H9 (cell line): ENCODE data around the gene ZBTB8A. TPM values are rescaled to one million over a fixed set of nuclear protein-coding genes. Genes with fewer than 3 reads are reported as not detected.
A peak's percentile ranks its signal among the peaks of the same experiment; 100 is the strongest.

Experiments
- DNase-seq: peaks from one replicate; pipeline ENCODE4 v3.0.0-alpha.2; 2017
- H2AFZ ChIP-seq: one replicate; pipeline ENCODE4 v1.6.1; 2013; ENCODE audit warnings: mild to moderate bottlenecking, low read length, control low read depth, moderate library complexity
- H2AK5ac ChIP-seq: 2 replicates; pipeline ENCODE4 v1.6.1; 2013; ENCODE audit warnings: low read length, control low read depth, mixed read lengths; ENCODE audit not compliant: insufficient read length
- H2BK120ac ChIP-seq: one replicate; pipeline ENCODE4 v1.6.1; 2013; ENCODE audit warnings: low read depth, mild to moderate bottlenecking, low read length, control low read depth, inconsistent platforms; ENCODE audit not compliant: poor library complexity, severe bottlenecking
- H2BK12ac ChIP-seq: 2 replicates; pipeline ENCODE4 v1.6.1; 2013; ENCODE audit warnings: low read length, control low read depth, mixed read lengths, low read depth; ENCODE audit not compliant: insufficient read length
- H2BK15ac ChIP-seq: 2 replicates; pipeline ENCODE4 v1.6.1; 2013; ENCODE audit warnings: low read depth, low read length, control low read depth
- H2BK20ac ChIP-seq: one replicate; pipeline ENCODE4 v1.6.1; 2013; ENCODE audit warnings: low read depth, mild to moderate bottlenecking, low read length, control low read depth, inconsistent platforms; ENCODE audit not compliant: poor library complexity, severe bottlenecking
- H2BK5ac ChIP-seq: 2 replicates; pipeline ENCODE4 v1.6.1; 2013; ENCODE audit warnings: low read length, control low read depth, mixed read lengths; ENCODE audit not compliant: insufficient read length
- H3K14ac ChIP-seq: 2 replicates; pipeline ENCODE4 v1.6.1; 2013; ENCODE audit warnings: low read length, control low read depth; ENCODE audit not compliant: insufficient read depth
- H3K18ac ChIP-seq: 2 replicates; pipeline ENCODE4 v1.6.1; 2013; ENCODE audit warnings: low read depth, mild to moderate bottlenecking, mixed read lengths, low read length, control low read depth; ENCODE audit not compliant: insufficient read length
- H3K23ac ChIP-seq: 2 replicates; pipeline ENCODE4 v1.6.1; 2013; ENCODE audit warnings: low read length, control low read depth, mixed read lengths, low read depth; ENCODE audit not compliant: insufficient read length
- H3K23me2 ChIP-seq: 2 replicates; pipeline ENCODE4 v1.6.1; 2013; ENCODE audit warnings: low read depth, mild to moderate bottlenecking, mixed read lengths, low read length, control low read depth; ENCODE audit not compliant: insufficient read length, poor library complexity, severe bottlenecking
- H3K27ac ChIP-seq: 2 replicates; pipeline ENCODE4 v1.5.1; 2013; ENCODE audit warnings: low read length, control low read depth, mixed read lengths, low read depth; ENCODE audit not compliant: insufficient read length
- H3K27me3 ChIP-seq: 2 replicates; pipeline ENCODE4 v1.6.1; 2013; ENCODE audit warnings: low read length, control low read depth, inconsistent platforms; ENCODE audit not compliant: insufficient read depth
- H3K4ac ChIP-seq: 2 replicates; pipeline ENCODE4 v1.6.1; 2013; ENCODE audit warnings: low read depth, mild to moderate bottlenecking, control low read depth, inconsistent platforms, low read length, moderate library complexity
- H3K4me1 ChIP-seq: 2 replicates; pipeline ENCODE4 v1.6.1; 2013; ENCODE audit warnings: low read length, control low read depth, inconsistent platforms; ENCODE audit not compliant: insufficient read depth
- H3K4me2 ChIP-seq: 2 replicates; pipeline ENCODE4 v1.6.1; 2013; ENCODE audit warnings: low read length, control low read depth, mixed read lengths; ENCODE audit not compliant: insufficient read length, insufficient read depth
- H3K56ac ChIP-seq: 2 replicates; pipeline ENCODE4 v1.6.1; 2013; ENCODE audit warnings: low read depth, mild to moderate bottlenecking, mixed read lengths, low read length, control low read depth; ENCODE audit not compliant: insufficient read length
- H3K79me1 ChIP-seq: 2 replicates; pipeline ENCODE4 v1.6.1; 2013; ENCODE audit warnings: low read depth, mild to moderate bottlenecking, moderate library complexity, low read length, control low read depth, inconsistent platforms; ENCODE audit not compliant: insufficient read depth, poor library complexity, severe bottlenecking
- H3K79me2 ChIP-seq: 2 replicates; pipeline ENCODE4 v1.6.1; 2013; ENCODE audit warnings: low read length, control low read depth, inconsistent platforms; ENCODE audit not compliant: insufficient read depth
- H3K9ac ChIP-seq: 2 replicates; pipeline ENCODE4 v1.6.1; 2013; ENCODE audit warnings: low read length, control low read depth, mixed read lengths; ENCODE audit not compliant: insufficient read length; ENCODE audit errors: extremely low read depth
- H3K9me3 ChIP-seq: one replicate; pipeline ENCODE4 v1.6.1; 2013; ENCODE audit warnings: low read depth, low read length, inconsistent platforms; ENCODE audit not compliant: control insufficient read depth
- H3T11ph ChIP-seq: one replicate; pipeline ENCODE4 v1.6.1; 2013; ENCODE audit warnings: mild to moderate bottlenecking, low read length, control low read depth, inconsistent platforms
- H4K20me1 ChIP-seq: one replicate; pipeline ENCODE4 v1.6.1; 2013; ENCODE audit not compliant: control insufficient read depth, insufficient read length, insufficient read depth
- H4K5ac ChIP-seq: 2 replicates; pipeline ENCODE4 v1.6.1; 2013; ENCODE audit warnings: low read depth, mild to moderate bottlenecking, mixed read lengths, low read length, control low read depth; ENCODE audit not compliant: insufficient read length
- H4K8ac ChIP-seq: replicated peaks from 2 replicates; pipeline ENCODE4 v1.6.1; 2013; ENCODE audit warnings: low read length, control low read depth, mixed read lengths, low read depth; ENCODE audit not compliant: insufficient read length
- H4K91ac ChIP-seq: 2 replicates; pipeline ENCODE4 v1.6.1; 2013; ENCODE audit warnings: low read depth, mild to moderate bottlenecking, moderate library complexity, mixed read lengths, low read length, control low read depth; ENCODE audit not compliant: insufficient read length
- H3K27ac Mint-ChIP-seq, 3 experiments: 2 replicates in 2 of 3; 3 replicates in 1 of 3; pipeline ENCODE4 v1.8.0; 2020 to 2021; ENCODE audit warnings: mixed read lengths in 3 of 3, mild to moderate bottlenecking in 1 of 3, moderate library complexity in 1 of 3
- H3K27me3 Mint-ChIP-seq: 2 replicates; pipeline ENCODE4 v1.8.0; 2021; ENCODE audit warnings: low read depth, mild to moderate bottlenecking, moderate library complexity, mixed read lengths
- H3K36me3 Mint-ChIP-seq, 3 experiments: 2 replicates in 2 of 3; 3 replicates in 1 of 3; pipeline ENCODE4 v1.8.0; 2020 to 2021; ENCODE audit warnings: low read depth in 3 of 3, mixed read lengths in 3 of 3; ENCODE audit not compliant: insufficient read depth in 1 of 3
- H3K4me1 Mint-ChIP-seq, 2 experiments: 2 replicates each; pipeline ENCODE4 v1.8.0; 2020; ENCODE audit warnings: mixed read lengths in 2 of 2
- H3K4me3 Mint-ChIP-seq, 2 experiments: 2 replicates in 1 of 2; 3 replicates in 1 of 2; pipeline ENCODE4 v1.8.0; 2020 to 2021; ENCODE audit warnings: mild to moderate bottlenecking in 2 of 2, mixed read lengths in 2 of 2, moderate library complexity in 1 of 2
- H3K9me3 Mint-ChIP-seq, 2 experiments: 2 replicates in 1 of 2; 3 replicates in 1 of 2; pipeline ENCODE4 v1.8.0; 2020; ENCODE audit warnings: mild to moderate bottlenecking in 2 of 2, mixed read lengths in 2 of 2, moderate library complexity in 1 of 2
- CTCF ChIP-seq: fragments of 200-600 bp; sonication (generic); conservative IDR thresholded peaks from 3 replicates; pipeline ENCODE4 v1.8.0; 2021; ENCODE audit warnings: antibody characterized with exemption, mild to moderate bottlenecking
- WGBS: extraction: QIAGEN DNeasy Blood & Tissue Kit; methylation state at CpG from one replicate; pipeline ENCODE4 v1.1.7; 2013; ENCODE audit warnings: missing lambda C conversion rate, low lambda C conversion rate, mixed read lengths; ENCODE audit not compliant: insufficient read length; ENCODE audit errors: extremely low coverage; 5-methylcytosine and 5-hydroxymethylcytosine counted together
- total RNA-seq: library from RNA; stranded (reverse); gene quantifications from 2 replicates; pipeline ENCODE4 v1.2.1, GENCODE V29; 2021

ZBTB8A gene
- total RNA-seq, 1 experiment from 2014 or later, result 11.3 TPM

- no CpG with 5 or more reads among the region's 3 CpGs for WGBS
- Histone ChIP-seq H4K5ac (no peak overlapping the region), H3K14ac (no peak overlapping the region), H3K23ac (no peak overlapping the region), H3K56ac (no peak overlapping the region), H2BK12ac (no peak overlapping the region), H2AFZ (no peak overlapping the region), H3K18ac (no peak overlapping the region), H4K20me1 (no peaks in the 10 kb centered on the region), H3K4me2 (peak overlapping the region; percentile 93), H3K4me1 (peaks cover 2% of the 10 kb centered on the region; the same call in 1 of the 2 replicates), H2BK5ac (no peak overlapping the region), H4K91ac (no peak overlapping the region), H3K23me2 (peaks cover 12% of the 10 kb centered on the region), H3K79me2 (peaks cover 3% of the 10 kb centered on the region; the same call in 1 of the 2 replicates), H4K8ac (no peak overlapping the region), H2BK15ac (no peak overlapping the region), H2AK5ac (no peak overlapping the region), H3K79me1 (no peaks in the 10 kb centered on the region), H2BK120ac (no peak overlapping the region), H2BK20ac (no peak overlapping the region), H3K9ac (peak overlapping the region; percentile 55), H3K27me3 (peaks cover 4% of the 10 kb centered on the region; the same call in 1 of the 2 replicates), H3T11ph (no peak overlapping the region), H3K4ac (no peak overlapping the region), H3K9me3 (no peaks in the 10 kb centered on the region), H3K27ac (no peak overlapping the region)
- Mint-ChIP-seq H3K27ac (no peak overlapping the region), H3K27me3 (peaks cover 2% of the 10 kb centered on the region), H3K9me3 (peaks cover 0 to 3% of the 10 kb centered on the region in 2 experiments; a peak in 2 of 5 replicates), H3K4me3 (peak overlapping the region; percentile 90 to 96), H3K4me1 (peaks cover 21% of the 10 kb centered on the region in 2 experiments), H3K36me3 (peaks cover 0 to 10% (median 3%) of the 10 kb centered on the region in 3 experiments; a peak in 4 of 7 replicates)
- no peak for DNase-seq
- no peak for TF ChIP-seq CTCF
Measured at GRCh38 chr1:32540605-32541004, 1.4 kb downstream of the ZBTB8A start.
